ENCODE data around the gene SPACA4. TPM values are rescaled to one million over a fixed set of nuclear protein-coding genes. Genes with fewer than 3 reads are reported as not detected.
A peak's percentile ranks its signal among the peaks of the same experiment; 100 is the strongest.

The SPACA4 gene
- total and polyA plus RNA-seq, 9 of the 15 experiments (the other 6 are each of a cell fraction or from before 2014, with no cell fraction given): not detected

GRCh38 chr19:48565090-48565489, 41.5 kb upstream of the SPACA4 start (continued):
- TF ChIP-seq HDAC2 (IDR thresholded peaks at IDR 0.05): 0 out of 2 replicates have a peak, but pooled peaks have one; percentile 37

- no peaks in the 10 kb centered on the region for H3K9me3 ChIP-seq (replicated peaks; ENCODE audit: control insufficient read depth, insufficient read depth, low read depth, low read length)
- intact Hi-C loops (cut with micrococcal nuclease) (no loop called here), in situ Hi-C loops (cut with MboI) (no loop called here)
- peaks cover 16 to 19% of the 10 kb centered on the region in 2 experiments; a peak in 4 of 5 replicates for H3K4me1 ChIP-seq (replicated peaks in 1 of 2; ENCODE audit: control insufficient read depth in 2 of 2, insufficient read depth in 2 of 2, low read length in 2 of 2)
- no TSS peak for BruUV-seq (replicated peaks)
- peak overlapping the region; percentile 57 for H3K4me2 ChIP-seq (ENCODE audit: insufficient read depth, low read length)
- ATAC-seq: peak; percentile 76
- peak overlapping the region; percentile 5 to 93; a peak in 3 of 4 replicates for H3K9ac ChIP-seq (ENCODE audit: insufficient read depth in 1 of 2, low read depth in 2 of 2, low read length in 2 of 2)
- no peaks in the 10 kb centered on the region for H3K36me3 ChIP-seq (ENCODE audit: control insufficient read depth, insufficient read depth, low read length)
- H3K27me3 ChIP-seq (ENCODE audit: control insufficient read depth in 2 of 2, insufficient read depth in 2 of 2, low read length in 2 of 2): no peaks in the 10 kb centered on the region
- H4K20me1 ChIP-seq (replicated peaks; ENCODE audit: control insufficient read depth, insufficient read depth, low read length): no peaks in the 10 kb centered on the region
- H2AFZ ChIP-seq (ENCODE audit: low read depth, low read length): peak overlapping the region; percentile 80; the same call in 1 of the 2 replicates
- peak; percentile 52 to 62 (median 58) for DNase-seq (ENCODE audit: extremely low read depth in 1 of 4, low spot score in 3 of 4)
- peak; percentile 46 for FAIRE-seq
- no peak overlapping the region for H3K4me3 ChIP-seq
- no peaks in the 10 kb centered on the region for H3K79me2 ChIP-seq (ENCODE audit: control insufficient read depth, insufficient read depth, low read length)
- 6% methylated on average over 19 of the region's 19 CpGs for WGBS (ENCODE audit: insufficient coverage, low coverage, missing lambda C conversion rate)
- no peaks in the 10 kb centered on the region for H3K9me1 ChIP-seq (ENCODE audit: control insufficient read depth, insufficient read depth, low read length)
- ChIA-PET POLR2A (interaction anchor here (0.5 to 1.4 kb wide), 4 partner anchors 16 to 756 kb away, joined by 3 to 5 read pairs (median 3); no protein-coding TSS in a partner anchor), CTCF (ENCODE audit: low intra/inter-chr PET ratio) (no interaction called here)
- H3K27ac ChIP-seq (ENCODE audit: extremely low read depth, low read depth, low read length): no peak overlapping the region; the same call in 2 of the 3 replicates
- TF ChIP-seq, protein P1, sequence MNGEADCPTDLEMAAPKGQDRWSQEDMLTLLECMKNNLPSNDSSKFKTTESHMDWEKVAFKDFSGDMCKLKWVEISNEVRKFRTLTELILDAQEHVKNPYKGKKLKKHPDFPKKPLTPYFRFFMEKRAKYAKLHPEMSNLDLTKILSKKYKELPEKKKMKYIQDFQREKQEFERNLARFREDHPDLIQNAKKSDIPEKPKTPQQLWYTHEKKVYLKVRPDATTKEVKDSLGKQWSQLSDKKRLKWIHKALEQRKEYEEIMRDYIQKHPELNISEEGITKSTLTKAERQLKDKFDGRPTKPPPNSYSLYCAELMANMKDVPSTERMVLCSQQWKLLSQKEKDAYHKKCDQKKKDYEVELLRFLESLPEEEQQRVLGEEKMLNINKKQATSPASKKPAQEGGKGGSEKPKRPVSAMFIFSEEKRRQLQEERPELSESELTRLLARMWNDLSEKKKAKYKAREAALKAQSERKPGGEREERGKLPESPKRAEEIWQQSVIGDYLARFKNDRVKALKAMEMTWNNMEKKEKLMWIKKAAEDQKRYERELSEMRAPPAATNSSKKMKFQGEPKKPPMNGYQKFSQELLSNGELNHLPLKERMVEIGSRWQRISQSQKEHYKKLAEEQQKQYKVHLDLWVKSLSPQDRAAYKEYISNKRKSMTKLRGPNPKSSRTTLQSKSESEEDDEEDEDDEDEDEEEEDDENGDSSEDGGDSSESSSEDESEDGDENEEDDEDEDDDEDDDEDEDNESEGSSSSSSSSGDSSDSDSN (IDR thresholded peaks at IDR 0.05; ENCODE audit: borderline replicate concordance in 1 of 2, low read depth in 2 of 2, low read length in 2 of 2): 0 out of 4 replicates have a peak, but pooled peaks of 1 of the 2 experiments have one; percentile 44
- peak; percentile 57 for TF ChIP-seq FOS (IDR thresholded peaks at IDR 0.05; ENCODE audit: extremely low read depth, insufficient read length)
- TF ChIP-seq RCOR1 (IDR thresholded peaks at IDR 0.05; ENCODE audit: borderline replicate concordance in 1 of 2, low read depth in 2 of 2, low read length in 2 of 2): peak in 1 of 2 experiments; percentile 9; a peak in 1 of 4 replicates
- TF ChIP-seq ZKSCAN8 (CRISPR knock-in tag; IDR thresholded peaks at IDR 0.05): no peak
- TF ChIP-seq JUND (IDR thresholded peaks at IDR 0.05; ENCODE audit: borderline replicate concordance, low read depth, low read length): peak; percentile 95
- TF ChIP-seq JUND (tag; IDR thresholded peaks at IDR 0.05; ENCODE audit: borderline replicate concordance, low read depth, low read length): peak; percentile 95; the same call in 2 of the 3 replicates
- peak; percentile 79 for TF ChIP-seq SMARCE1 (IDR thresholded peaks at IDR 0.05)
- peak; percentile 17 for TF ChIP-seq NEUROD1 (IDR thresholded peaks at IDR 0.05; ENCODE audit: borderline replicate concordance, low read depth, low read length, partially characterized antibody)
- TF ChIP-seq, protein P2, sequence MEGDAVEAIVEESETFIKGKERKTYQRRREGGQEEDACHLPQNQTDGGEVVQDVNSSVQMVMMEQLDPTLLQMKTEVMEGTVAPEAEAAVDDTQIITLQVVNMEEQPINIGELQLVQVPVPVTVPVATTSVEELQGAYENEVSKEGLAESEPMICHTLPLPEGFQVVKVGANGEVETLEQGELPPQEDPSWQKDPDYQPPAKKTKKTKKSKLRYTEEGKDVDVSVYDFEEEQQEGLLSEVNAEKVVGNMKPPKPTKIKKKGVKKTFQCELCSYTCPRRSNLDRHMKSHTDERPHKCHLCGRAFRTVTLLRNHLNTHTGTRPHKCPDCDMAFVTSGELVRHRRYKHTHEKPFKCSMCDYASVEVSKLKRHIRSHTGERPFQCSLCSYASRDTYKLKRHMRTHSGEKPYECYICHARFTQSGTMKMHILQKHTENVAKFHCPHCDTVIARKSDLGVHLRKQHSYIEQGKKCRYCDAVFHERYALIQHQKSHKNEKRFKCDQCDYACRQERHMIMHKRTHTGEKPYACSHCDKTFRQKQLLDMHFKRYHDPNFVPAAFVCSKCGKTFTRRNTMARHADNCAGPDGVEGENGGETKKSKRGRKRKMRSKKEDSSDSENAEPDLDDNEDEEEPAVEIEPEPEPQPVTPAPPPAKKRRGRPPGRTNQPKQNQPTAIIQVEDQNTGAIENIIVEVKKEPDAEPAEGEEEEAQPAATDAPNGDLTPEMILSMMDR (IDR thresholded peaks at IDR 0.05 in 2 of 3, conservative IDR thresholded peaks at IDR 0.05 in 1 of 3; ENCODE audit: insufficient read depth in 2 of 3, low read depth in 1 of 3, low read length in 3 of 3): peak in 1 of 3 experiments; percentile 0; a peak in 1 of 6 replicates
- no peak for TF ChIP-seq HNRNPH1 (optimal IDR thresholded peaks at IDR 0.05; ENCODE audit: low read depth, low read length)
- TF ChIP-seq JUN (IDR thresholded peaks at IDR 0.05; ENCODE audit: borderline replicate concordance, low read depth, low read length): peak; percentile 86
- TF ChIP-seq JUN (CRISPR knock-in tag; IDR thresholded peaks at IDR 0.05; ENCODE audit: borderline replicate concordance): no peak
- TF ChIP-seq FOSL1 (tag; conservative IDR thresholded peaks at IDR 0.05): peak; percentile 94
- no peak for TF ChIP-seq USF2 (CRISPR knock-in tag; IDR thresholded peaks at IDR 0.05)
Measured at GRCh38 chr19:48568345-48568886, 38.1 kb upstream of the SPACA4 start.
